GM23248 (cell line): ENCODE measurements around the gene ZNF428.

Experiments used
- EZH2 ChIP-seq: fragments of 200-600 bp; sonication (generic); IDR thresholded peaks from 2 replicates; pipeline ENCODE4 v1.6.1; 2018; ENCODE audit warnings: antibody characterized with exemption, mild to moderate bottlenecking; ENCODE audit not compliant: insufficient read depth, poor library complexity, severe bottlenecking
- EZH2phosphoT487 ChIP-seq: fragments of 200-600 bp; sonication (generic); IDR thresholded peaks from 2 replicates; pipeline ENCODE4 v1.6.1; 2018; ENCODE audit warnings: antibody characterized with exemption, moderate library complexity, mild to moderate bottlenecking, low read depth; ENCODE audit not compliant: insufficient read depth

DNA sequence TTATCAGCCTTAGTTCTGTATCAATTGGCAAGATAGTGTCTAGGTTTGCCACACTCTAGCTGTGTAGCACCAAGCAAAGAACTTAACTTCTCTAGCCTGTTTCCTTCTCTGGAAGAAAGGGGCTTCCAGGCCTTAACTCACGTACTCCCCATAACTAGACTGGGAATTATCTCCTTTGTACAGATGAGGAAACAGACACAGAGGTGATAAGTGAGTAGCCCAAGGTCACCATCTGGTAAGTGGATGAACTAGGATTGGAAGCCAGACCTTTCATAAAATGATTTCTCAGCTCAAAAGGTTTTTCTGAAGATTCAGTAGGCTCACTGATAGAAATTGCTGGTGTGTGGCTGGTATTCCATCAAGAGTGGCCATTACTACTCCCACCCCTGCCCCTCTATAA, 3.1 kb downstream of the ZNF428 start:
- no peak for TF ChIP-seq EZH2phosphoT487
- no peak for TF ChIP-seq EZH2
